AG08396 (cell line): ENCODE measurements around the gene UCP3.
"Not testable (repeated sequence)": the region's sequence is repeated elsewhere in the genome, so short reads cannot be mapped to it uniquely, and the experiment has no call there.

ENCODE experiments used
- DNase-seq: peaks from one replicate; pipeline ENCODE4 v3.0.0; 2012; ENCODE audit warnings: low spot score, mixed read lengths

Gene UCP3

GRCh38 chr11:74000307-74001133 is 8.4 kb downstream of the UCP3 start:
- no peak for DNase-seq

GRCh38 chr11:73999581-74000306 is 9.1 kb downstream of the UCP3 start:
- no peak for DNase-seq

GRCh38 chr11:73998846-73999575 is 9.9 kb downstream of the UCP3 start:
- no peak for DNase-seq

GRCh38 chr11:73997120-73997770 is 11.6 kb downstream of the UCP3 start:
- no peak for DNase-seq

- DNase-seq, result no peak
Observed at GRCh38 chr11:73996161-73996747, 12.6 kb downstream of the UCP3 start.

GRCh38 chr11:73995731-73996130 is 13.2 kb downstream of the UCP3 start:
- no peak for DNase-seq

GRCh38 chr11:73995247-73995646 is 13.6 kb downstream of the UCP3 start:
- no peak for DNase-seq

- DNase-seq, result no peak
Observed at GRCh38 chr11:73991471-73992006, 17.3 kb downstream of the UCP3 start.

GRCh38 chr11:73990730-73991129 is 18.2 kb downstream of the UCP3 start:
- DNase-seq, result no peak

GRCh38 chr11:73989156-73989555 is 19.7 kb downstream of the UCP3 start:
- DNase-seq, result no peak

GRCh38 chr11:73988227-73988626 is 20.7 kb downstream of the UCP3 start:
- no peak for DNase-seq

GRCh38 chr11:73985661-73986060 is 23.2 kb downstream of the UCP3 start:
- DNase-seq, result not testable (repeated sequence)

- DNase-seq, result no peak
Observed at GRCh38 chr11:73983741-73984538, 24.9 kb downstream of the UCP3 start.

- peak; percentile 98 for DNase-seq
Observed at GRCh38 chr11:73982990-73983740, 25.7 kb downstream of the UCP3 start.

GRCh38 chr11:73982595-73982989 is 26.3 kb downstream of the UCP3 start, which contains the start of gene UCP2:
Gene UCP2 (minus strand): TSS chr11:73982843. CDS start chr11:73978378, 4,465 bp downstream.
- DNase-seq, result peak; percentile 92

GRCh38 chr11:73981051-73981805 is 27.7 kb downstream of the UCP3 start:
- DNase-seq, result no peak

GRCh38 chr11:73980001-73980961 is 28.6 kb downstream of the UCP3 start:
- DNase-seq, result peak; percentile 34

- DNase-seq, result no peak
Observed at GRCh38 chr11:73978576-73979086, 30.3 kb downstream of the UCP3 start.
